ENCODE measurements around the gene PNPLA7.

DNA sequence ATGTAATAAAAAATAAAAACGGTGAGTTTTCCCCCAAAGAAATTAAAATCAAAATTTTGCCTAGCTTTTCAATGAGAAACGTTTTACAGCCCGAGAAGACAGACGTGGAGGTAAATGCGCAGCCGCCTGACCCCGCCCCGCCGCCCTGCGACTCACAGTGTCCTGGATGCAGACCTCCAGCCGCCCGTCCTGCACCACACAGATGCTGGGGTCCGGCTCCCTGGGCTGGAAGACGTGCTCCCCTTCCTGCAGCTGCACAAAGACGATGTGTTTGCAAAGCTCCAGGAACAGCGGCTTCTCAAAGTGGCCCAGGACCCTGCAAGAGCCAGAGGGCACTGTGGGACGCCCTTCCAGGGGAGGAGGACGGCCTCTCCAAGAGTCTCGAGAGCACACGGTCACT is 7.7 kb downstream of the PNPLA7 start:
- TF ChIP-seq POLR2AphosphoS5 (IDR thresholded peaks at IDR 0.05; ENCODE audit: low read depth, low read length) (no peak), SIN3A (IDR thresholded peaks at IDR 0.05; ENCODE audit: borderline replicate concordance, insufficient read depth, low read depth, low read length) (no peak)
- TF ChIP-seq, protein P1, sequence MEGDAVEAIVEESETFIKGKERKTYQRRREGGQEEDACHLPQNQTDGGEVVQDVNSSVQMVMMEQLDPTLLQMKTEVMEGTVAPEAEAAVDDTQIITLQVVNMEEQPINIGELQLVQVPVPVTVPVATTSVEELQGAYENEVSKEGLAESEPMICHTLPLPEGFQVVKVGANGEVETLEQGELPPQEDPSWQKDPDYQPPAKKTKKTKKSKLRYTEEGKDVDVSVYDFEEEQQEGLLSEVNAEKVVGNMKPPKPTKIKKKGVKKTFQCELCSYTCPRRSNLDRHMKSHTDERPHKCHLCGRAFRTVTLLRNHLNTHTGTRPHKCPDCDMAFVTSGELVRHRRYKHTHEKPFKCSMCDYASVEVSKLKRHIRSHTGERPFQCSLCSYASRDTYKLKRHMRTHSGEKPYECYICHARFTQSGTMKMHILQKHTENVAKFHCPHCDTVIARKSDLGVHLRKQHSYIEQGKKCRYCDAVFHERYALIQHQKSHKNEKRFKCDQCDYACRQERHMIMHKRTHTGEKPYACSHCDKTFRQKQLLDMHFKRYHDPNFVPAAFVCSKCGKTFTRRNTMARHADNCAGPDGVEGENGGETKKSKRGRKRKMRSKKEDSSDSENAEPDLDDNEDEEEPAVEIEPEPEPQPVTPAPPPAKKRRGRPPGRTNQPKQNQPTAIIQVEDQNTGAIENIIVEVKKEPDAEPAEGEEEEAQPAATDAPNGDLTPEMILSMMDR (IDR thresholded peaks at IDR 0.05), result no peak
- TF ChIP-seq, protein P2, sequence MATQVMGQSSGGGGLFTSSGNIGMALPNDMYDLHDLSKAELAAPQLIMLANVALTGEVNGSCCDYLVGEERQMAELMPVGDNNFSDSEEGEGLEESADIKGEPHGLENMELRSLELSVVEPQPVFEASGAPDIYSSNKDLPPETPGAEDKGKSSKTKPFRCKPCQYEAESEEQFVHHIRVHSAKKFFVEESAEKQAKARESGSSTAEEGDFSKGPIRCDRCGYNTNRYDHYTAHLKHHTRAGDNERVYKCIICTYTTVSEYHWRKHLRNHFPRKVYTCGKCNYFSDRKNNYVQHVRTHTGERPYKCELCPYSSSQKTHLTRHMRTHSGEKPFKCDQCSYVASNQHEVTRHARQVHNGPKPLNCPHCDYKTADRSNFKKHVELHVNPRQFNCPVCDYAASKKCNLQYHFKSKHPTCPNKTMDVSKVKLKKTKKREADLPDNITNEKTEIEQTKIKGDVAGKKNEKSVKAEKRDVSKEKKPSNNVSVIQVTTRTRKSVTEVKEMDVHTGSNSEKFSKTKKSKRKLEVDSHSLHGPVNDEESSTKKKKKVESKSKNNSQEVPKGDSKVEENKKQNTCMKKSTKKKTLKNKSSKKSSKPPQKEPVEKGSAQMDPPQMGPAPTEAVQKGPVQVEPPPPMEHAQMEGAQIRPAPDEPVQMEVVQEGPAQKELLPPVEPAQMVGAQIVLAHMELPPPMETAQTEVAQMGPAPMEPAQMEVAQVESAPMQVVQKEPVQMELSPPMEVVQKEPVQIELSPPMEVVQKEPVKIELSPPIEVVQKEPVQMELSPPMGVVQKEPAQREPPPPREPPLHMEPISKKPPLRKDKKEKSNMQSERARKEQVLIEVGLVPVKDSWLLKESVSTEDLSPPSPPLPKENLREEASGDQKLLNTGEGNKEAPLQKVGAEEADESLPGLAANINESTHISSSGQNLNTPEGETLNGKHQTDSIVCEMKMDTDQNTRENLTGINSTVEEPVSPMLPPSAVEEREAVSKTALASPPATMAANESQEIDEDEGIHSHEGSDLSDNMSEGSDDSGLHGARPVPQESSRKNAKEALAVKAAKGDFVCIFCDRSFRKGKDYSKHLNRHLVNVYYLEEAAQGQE (IDR thresholded peaks at IDR 0.05; ENCODE audit: insufficient read depth in 1 of 2, low read depth in 2 of 2, low read length in 1 of 2), result no peak

Data from Panc1 (cell line).